HG03159 (cell line): ENCODE data around the gene NME4.

Experiments used
- ATAC-seq: cut with Tn5 transposase; IDR thresholded peaks from one replicate; pipeline ENCODE4 v1.9.1; 2021; ENCODE audit warnings: mild to moderate bottlenecking, moderate library complexity; ENCODE audit not compliant: unreplicated experiment

NME4 gene

DNA sequence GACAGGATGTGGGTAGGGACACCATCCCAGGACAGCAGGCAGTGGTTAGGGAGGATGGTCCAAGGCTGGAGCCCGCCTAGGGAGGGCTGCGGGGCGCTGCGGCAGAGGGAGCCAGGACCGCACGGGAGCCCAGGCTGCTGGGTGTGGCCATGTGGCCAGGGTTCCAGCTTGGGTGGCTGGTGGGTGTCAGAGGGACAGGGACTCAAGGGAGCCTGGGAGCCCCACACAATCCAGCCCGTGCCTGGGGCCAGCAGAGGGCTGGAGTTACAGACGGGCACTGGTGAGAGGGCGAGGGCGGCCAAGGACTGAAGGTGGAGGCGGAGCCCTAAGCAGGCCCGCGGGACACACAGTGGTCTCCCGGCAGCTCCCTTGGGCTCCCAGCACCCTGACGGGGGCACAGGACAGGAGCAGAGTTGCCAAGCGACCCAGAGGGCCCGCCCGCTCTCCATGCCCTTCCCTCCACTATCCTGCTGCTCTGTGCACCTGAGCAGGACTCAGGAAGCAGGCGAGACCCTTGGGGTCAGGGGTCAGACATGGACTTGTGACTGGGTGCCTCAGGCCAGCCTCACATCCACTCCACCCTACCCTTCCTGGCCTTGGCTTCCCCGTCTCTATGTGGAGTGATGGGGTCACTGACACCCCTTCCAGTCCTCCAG, 33.8 kb upstream of the NME4 start:
- ATAC-seq, result no peak

DNA sequence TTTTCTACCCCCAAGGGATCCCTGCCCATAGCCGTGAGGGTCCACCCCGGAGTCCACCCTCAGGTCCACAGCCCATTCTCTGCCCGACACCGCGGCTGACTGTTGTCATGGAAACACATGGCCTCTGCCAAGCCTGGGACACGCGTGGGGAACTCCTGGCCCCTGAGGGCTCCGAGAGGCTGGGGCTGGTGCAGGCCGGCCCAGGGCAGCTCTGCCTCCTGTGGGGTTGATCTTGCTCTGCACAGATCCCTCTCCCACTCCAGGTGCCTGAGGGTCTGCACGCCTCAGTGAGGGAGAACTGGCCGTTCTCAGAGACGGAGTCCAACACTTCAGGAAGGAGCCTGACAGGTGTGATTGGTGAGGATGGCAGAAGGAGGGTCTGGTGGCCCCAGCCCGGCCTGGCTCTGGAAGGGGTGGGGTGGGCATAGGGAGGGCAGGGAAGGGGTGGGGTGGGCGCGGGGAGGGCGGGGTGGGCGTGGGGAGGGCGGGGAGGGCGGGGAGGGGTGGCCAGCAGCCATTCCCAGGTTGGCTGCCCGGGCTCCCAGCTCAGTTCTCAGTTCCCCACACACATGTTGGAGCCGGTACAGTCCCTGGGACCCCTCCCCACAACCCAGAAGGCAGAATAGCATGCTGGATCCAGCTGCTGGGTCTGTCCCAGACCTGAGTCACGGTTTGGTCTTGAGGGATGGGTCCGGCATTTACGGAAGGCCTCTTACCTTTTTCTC, 33.1 kb upstream of the NME4 start:
- ATAC-seq, result no peak

DNA sequence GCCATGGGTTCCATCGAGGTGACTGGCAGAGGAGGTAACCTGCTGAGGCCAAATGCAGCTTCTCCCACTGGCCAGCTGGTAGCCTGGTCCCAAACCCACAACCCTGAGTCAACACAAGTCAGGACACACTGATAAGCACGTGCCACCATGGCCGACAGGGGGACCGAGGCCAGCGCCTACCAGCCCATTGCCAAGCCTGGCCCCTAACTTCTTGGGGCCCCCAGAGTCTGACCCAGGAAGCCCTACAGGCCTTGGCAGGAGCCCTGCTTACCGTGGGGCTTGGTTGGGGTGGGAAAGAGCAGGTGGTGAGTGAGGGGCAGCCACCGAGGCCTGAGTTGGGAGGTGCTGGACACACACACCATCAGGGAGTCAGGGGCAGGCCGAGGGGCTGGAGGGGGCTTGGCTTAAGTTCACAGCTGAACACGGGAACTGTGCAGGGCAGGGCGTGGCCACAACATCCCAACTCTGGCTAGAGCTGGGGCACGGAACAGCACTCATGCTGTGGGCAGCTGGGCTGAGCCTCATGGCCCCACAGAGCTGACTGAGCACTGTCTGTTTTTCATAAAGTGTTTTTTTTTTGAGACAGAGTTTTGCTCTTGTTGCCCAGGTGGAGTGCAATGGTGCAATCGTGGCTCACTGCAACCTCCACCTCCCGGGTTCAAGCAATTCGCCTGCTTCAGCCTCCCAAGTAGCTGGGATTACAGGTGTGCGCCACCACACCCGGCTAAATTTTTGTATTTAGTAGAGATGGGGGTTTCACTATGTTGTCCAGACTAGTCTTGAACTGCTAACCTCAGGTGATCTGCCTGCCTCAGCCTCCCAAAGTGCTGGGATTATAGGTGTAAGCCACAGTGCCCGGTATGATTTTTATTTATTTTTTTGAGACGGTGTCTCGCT, 32.2 kb upstream of the NME4 start:
- no peak for ATAC-seq

DNA sequence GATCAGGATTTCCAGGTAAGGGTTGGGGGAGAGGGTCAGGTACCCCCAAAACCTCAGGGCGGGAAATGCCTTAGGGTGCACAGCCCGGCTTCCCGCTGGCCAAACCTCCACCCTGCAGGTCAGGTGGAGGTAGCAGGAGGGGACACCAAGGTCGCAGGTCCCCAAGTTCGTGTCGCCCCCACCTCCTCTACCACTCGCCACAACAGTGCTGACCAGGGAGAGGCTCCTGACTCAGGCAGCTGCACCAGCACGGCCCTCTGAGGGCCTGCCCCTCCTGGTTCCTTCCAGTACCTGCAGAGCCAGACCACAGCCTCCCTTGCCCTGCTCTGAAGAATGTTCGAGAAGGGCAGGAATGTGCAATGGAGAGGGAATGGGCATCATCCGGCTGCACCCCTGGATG, 30.5 kb upstream of the NME4 start:
- no peak for ATAC-seq

- no peak for ATAC-seq
Observed at GRCh38 chr16:367333-367903, 29.6 kb upstream of the NME4 start.

DNA sequence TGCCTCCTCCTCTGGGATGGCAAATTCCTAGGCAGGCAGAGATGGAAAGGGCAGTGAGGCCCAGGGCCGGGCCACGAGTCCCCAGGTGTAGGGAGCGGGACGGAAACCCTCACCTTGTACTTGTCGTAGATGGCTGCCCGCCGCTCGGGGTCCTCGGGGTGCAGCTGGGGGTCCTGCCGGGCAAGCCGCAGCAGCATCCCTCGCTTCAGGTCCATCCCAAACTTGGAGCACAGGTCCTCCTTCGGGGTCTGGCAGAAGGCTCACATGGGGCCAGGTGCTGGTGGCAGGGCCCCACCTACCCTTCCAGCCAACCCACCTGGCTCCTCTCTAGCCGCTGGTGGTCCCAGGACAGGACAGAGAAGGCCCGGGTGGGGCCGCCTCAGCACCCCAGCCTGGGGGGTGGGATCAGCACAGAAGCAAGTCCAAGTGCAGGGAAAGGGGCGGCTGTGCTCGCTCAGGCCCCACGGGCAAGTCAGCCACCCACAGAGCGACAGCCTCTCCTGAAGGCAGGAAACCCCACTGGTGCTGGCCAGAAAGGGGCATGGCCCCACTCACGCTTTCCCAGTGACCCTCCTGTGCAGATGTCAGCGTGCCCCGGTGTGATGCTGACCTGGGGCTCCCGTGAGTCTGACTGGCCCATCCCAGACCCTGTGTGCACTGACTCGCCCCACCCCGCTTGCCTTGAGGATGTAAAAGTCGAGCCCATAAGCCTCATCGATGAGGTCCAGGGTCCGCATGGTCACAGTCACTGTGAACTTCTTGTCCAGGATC, 28.4 kb upstream of the NME4 start:
- ATAC-seq, result no peak

DNA sequence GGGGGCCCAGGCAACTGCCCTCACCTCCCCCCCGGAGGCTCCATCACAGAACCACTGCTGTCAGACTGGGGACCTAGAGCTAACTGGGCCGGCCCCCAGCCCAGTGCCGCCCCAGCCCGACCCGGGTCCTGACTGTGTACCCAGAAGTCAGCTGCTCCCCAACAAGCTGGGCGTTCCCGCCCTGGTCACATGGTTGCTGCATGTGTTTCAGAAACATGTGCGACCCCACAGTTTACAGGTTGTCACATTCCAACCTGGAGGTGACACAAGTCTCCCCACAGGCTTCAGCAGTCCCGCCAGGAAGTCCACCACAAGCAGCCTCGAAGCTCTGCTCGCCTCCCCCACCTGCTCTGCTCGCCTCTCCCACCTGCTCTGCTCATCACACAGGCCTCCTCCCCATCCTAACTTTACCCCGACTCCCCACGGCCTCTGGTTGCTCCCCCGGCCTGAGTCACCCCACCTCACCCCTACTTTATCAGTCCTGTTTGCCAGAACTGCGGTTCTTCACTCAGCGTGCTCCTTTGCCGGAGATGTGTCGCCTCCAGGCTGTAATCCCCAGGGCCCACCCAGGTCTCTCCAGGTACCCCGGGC, 27.6 kb upstream of the NME4 start:
- ATAC-seq, result no peak

- ATAC-seq, result no peak
Observed at GRCh38 chr16:369866-370436, 27.0 kb upstream of the NME4 start.

GRCh38 chr16:370443-370842, 26.6 kb upstream of the NME4 start, which contains the start of gene MRPL28:
MRPL28 (minus strand) TSS chr16:370538; CDS start chr16:370218, 320 bp downstream.
- ATAC-seq, result peak; percentile 79

DNA sequence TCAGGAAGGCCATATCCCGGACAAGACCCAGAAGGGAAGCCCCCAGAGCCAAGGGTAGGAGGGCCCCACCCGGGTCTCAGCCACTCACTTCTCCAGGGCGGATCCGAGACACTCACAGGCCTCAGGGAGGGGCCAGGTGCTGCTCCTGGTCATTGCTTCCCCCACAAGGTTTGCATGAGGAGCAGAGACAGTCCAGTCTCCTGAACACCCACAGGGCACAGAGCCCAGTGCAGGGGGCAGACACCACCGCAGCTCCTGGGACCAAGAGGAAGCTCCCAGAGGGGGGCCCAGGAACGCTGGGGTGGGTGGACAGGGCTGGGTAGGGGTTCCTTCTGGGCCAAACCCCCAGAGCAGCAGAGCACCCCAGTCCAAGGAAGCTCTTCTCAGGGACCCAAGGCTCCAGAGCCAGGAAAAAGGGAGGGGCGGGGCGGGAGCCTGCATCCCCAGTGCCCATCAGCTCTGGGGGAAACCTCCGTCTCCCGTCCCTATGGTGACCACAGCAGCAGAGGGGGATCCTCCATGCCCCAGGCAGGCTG, 26.0 kb upstream of the NME4 start:
- no peak for ATAC-seq

GRCh38 chr16:371515-372301, 25.3 kb upstream of the NME4 start:
- ATAC-seq, result no peak

- ATAC-seq, result no peak
Observed at GRCh38 chr16:372302-372983, 24.6 kb upstream of the NME4 start.

- ATAC-seq, result no peak
Observed at GRCh38 chr16:373020-373598, 23.9 kb upstream of the NME4 start.

- ATAC-seq, result no peak
Observed at GRCh38 chr16:373848-374615, 23.0 kb upstream of the NME4 start.

DNA sequence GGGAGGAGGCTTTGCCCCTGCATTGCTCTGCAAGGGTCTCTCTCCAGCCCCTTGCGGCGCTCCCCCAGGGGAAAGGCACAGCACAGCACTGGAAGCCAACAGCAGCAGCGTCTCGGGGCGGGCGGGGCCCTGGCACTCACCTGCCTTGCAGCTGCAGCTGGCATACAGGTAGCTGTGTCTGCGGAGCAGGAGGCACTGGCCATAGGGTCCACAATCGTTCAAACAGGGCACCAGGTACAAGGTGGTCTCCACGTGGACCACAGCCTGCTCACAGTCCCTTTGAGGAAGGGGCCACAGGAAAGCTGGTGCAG, 22.4 kb upstream of the NME4 start:
- no peak for ATAC-seq

DNA sequence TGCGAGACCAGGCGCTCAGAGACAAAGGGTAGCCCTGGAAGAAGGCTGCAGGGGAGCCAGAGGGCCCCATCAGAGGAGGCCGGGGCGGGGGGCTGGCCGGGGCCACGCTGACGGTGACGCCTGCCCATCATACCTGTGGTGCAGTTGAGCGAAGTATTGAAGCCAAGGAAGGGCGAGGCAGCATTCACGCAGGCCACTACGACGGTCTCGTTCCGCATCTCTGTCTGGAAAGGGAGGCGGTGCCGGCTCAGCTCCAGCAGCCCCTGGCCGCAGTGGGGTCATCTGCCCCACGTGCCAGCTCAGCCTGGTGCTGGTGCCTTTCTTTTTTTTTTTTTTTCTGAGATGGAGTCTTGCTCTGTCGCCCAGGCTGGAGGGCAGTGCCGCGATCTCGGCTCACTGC, 21.8 kb upstream of the NME4 start:
- no peak for ATAC-seq
